ELR (cell line): ENCODE measurements around the gene ECHDC1.

Source experiments
- DNase-seq: peaks from one replicate; pipeline ENCODE4 v3.0.0-alpha.2; 2015; ENCODE audit warnings: low read depth

Gene ECHDC1

DNA sequence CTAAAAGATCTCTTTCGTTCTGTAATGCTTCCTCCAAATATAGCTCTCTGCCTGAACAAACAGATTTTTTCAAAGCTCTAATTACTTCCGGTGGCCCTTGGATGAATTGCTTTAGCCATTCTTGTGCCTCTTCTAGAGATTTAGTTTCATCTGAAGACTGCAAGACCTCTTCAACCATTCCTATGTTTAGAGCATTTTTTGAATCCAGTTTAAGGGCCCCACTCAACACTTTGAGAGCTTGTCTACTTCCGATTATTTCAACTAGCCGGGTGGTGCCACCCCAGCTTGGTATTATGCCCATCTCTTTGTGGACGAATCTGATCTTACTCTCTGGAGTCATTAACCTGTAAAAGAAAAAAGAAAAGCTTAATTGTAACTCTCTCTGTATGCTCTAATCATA is 53.5 kb downstream of the ECHDC1 start:
- no peak for DNase-seq

- DNase-seq, result no peak
Observed at GRCh38 chr6:127288705-127289104, 54.7 kb downstream of the ECHDC1 start.

- no peak for DNase-seq
Observed at GRCh38 chr6:127282184-127282583, 61.2 kb downstream of the ECHDC1 start.

- DNase-seq, result no peak
Observed at GRCh38 chr6:127279815-127280214, 63.6 kb downstream of the ECHDC1 start.

DNA sequence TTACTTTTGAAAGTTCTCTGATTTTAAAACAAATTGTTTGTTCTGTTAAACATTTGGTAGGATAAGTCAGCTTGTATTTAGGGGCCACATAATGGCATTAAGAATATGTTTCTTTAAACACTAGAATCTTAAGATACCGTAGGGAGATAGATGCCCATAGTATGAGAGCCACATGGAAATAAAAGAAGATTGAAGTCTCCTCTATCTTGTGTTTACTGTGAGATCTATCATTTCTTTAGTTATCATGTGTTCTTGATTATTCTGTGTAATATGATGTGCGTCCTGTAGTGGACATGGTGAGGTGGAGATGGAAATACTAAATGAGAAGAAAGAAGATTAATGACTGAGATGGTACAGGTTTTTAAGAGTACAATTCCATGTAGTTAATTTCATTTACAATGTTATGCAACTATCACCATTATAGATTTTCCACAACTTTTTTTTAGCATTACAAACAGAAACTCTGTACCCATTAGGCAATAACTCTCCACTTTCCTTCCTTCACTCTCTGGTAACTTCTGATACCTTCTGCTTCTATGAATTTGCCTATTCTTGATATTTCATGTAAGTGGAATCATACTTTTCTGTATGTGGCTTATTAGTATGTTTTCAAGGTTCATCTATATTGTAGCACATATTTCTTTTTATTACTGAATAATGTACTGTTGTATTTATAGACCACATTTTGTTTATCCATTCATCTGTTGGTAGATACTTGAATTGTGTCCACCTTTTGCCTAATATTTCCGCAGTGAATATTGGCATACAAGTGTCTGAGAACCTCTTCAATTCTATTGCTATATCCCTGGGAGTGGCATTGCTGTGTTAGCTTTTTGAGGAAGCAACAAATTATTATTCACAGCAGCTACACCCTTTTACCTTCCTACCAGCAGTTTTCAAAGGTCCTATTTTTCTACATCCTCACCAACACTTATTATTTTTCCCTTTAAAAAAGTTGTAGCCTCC is 65.2 kb downstream of the ECHDC1 start:
- DNase-seq, result no peak

DNA sequence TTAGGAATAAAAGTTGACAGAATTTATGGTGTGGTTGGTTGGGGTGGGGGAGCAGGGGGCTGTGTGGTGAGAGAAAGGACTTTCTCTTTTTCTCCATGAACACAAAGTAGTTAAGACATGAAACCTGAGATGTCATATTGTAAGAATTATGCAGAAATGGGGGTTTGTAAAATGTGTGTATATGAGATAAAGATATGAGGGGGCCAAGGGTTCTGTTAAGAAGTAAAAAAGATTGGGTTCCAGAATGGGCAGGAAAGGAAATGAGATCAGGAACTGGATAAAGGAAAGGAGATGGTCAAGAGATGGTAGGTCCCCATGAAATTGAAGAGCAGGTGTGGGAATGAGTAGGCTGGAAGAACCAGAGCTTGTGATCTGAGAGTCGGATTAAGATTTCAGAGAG is 67.1 kb downstream of the ECHDC1 start:
- no peak for DNase-seq

- DNase-seq, result no peak
Observed at GRCh38 chr6:127273499-127273898, 69.9 kb downstream of the ECHDC1 start.

DNA sequence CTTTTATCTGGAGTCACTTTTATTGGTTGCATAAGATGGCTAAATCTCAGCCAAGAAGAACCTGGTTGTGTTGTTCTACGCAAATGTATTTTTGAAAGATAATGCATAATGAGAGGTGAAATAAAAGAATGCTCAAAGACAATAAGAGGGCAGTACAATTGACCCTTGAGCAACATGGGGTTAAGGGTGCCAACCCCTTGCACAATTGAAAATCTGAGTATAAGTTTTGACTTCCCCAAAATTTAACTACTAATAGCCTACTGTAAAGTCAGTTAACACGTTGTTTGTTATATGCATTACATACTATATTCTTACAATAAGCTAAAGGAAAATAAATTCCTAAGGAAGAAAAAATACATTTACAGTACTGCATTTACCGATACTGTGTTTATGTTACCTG is 70.8 kb downstream of the ECHDC1 start:
- DNase-seq, result no peak

- DNase-seq, result peak; percentile 12
Observed at GRCh38 chr6:127267646-127268625, 75.5 kb downstream of the ECHDC1 start.

DNA sequence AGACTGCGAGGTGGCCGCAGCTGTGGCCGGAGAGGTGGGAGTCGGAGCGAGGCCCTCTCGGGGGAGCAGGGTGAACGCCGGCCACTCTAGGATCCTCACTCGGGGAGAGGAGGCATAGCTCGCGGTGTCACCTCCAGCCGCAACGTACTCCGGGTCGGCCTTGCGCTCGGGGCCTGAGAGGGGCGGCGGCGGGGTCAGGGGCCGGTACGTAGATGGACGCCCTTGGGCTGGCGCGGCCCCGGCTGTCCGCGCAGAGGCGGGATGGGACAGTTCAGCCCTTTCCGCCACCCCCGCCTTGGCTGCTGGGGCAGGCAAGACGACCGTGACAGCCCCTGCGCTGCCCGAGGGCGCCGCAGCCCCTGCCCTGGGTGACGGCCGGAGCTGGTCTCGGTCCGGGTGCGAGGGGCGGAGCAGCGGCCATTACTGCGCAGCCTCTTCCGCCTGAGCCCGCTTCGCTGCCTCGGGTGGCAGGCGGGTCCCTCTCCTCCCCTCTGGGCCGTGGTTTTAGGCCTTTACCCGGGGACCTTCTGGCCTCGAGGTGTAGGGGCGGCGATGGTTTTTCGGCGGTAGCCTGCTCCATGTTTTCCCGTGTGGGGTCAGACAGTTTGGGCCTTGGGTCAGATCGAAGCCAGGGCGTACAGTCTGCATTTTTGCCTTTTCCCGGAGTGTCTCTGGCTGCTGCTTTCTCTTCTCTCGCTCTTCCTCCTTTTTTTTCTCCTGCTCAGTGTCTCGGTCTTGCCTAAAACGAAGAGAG is 76.3 kb downstream of the ECHDC1 start:
- peak; percentile 65 for DNase-seq

DNA sequence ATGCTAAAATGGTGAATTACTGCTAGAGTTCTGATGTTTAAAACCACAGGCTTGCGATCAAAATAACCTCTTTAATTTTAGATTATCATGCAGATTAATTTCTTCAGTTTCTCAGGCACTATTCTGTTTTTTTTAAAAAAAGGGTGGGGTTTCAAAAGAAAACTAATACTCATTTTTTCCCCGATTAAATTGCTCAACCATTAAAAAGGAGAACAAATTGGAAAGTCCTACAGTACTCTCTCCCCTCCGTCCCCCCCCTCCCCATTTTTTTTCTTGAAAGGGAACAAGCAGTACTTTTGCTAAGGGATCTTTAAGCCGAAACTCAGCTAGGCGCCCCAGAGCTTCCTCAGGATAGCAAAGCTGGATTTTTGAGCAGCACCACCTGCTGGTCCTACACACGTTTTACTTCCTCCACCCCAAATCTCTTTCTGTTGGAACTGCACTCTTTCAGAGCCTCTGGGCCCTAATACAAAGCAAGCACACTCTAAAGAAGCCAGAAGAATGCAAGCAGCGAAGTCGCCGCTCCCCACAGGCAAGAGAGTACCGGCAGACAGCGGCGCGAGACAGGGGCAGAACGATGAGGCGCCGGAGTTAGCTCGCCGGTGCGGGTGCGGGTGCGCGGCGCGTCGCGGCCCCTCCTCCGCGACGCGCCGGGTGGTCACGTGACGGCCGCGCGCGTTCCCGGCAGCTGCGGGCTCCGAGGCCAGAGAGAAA is 77.1 kb downstream of the ECHDC1 start, which contains the start of gene RNF146:
Gene RNF146, plus strand, starts transcription at position 687 of the 714 bp plus-strand sequence. CDS start 13,475 bp downstream, outside the sequence.
- DNase-seq, result peak; percentile 82

DNA sequence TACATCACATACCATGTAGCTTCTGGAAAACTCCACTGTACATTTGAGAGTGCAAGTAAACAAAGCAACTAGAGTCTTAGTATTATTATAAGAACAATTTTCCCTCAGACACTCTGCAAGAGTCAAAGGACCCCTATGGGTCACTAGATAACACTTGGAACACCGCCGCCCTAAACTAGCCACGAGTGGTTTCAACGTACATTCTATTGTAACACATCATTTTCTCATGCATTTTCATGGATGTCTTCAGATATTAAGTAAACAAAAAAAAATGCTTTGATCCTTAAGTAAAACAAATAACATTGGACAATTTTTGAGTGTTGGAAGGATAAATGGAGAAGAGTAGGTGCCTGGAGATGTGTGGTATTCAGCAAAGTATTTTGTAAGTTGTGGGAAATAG is 79.9 kb downstream of the ECHDC1 start:
- no peak for DNase-seq

- no peak for DNase-seq
Observed at GRCh38 chr6:127262896-127263295, 80.5 kb downstream of the ECHDC1 start.

DNA sequence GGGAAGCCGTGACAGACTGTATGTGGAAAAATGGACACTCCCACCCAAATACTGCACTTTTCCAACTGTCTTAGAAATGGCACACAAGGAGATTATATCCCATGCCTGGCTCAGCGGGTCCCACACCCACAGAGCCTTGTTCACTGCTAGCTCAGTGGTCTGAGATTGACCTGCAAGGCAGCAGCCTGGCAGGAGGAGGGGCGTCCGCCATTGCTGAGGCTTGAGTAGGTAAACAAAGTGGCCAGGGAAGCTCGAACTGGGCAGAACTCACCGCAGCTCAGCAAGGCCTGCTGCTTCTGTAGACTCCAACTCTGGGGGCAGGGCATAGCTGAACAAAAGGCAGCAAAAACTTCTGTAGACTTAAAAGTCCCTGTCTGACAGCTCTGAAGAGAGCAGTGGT is 88.1 kb downstream of the ECHDC1 start:
- DNase-seq, result no peak

- no peak for DNase-seq
Observed at GRCh38 chr6:127249621-127250020, 93.8 kb downstream of the ECHDC1 start.

DNA sequence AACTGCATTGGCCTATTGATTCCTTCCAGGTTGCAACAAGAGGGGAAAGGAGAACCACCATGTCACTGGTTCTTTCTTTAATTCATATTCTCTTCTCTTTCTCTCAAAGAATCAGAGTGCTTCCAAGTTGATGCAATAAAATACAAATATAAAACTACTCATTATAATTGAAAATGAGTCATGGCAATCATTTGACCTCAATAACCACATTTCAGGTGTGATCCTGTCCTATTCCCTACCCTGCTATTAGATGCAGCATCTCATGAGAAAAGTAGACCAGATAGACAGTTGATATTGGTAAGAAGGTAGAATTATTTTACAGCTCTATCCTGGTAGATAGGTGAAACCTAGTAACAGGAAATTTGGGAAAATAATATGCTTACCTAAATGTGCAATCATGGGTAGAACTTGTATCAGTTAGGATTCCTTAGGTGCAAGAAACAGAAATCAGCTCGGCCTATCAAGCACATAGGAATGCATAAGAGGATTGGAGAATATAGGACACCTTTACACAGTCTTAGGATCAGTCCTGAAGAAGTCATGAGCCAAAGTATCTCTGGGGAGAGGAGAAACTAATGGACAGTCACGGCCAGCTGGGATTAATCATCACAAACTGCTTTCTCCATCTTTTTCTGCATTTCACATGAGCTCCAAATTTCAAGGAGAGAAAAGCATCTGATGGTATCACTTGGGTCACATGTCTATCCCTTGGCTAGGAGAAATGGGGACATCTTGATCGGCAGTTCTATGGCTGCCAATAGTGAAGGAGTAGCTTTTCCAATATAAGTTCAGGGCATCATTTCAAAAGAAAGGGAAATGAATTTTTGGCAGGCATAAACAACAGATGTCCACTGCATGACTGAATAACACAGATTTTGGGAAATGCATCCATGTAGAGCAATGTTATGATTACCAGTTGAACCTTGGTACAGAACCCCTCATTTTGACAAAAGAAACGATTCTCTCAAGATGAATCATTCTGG is 96.0 kb downstream of the ECHDC1 start:
- no peak for DNase-seq

GRCh38 chr6:127243501-127243900 is 99.9 kb downstream of the ECHDC1 start:
- no peak for DNase-seq
